Measurements from ENCODE around the gene CLEC12A. TPM values are rescaled to one million over a fixed set of nuclear protein-coding genes. Genes with fewer than 3 reads are reported as not detected.

Gene CLEC12A
- total and polyA plus RNA-seq, 2 of the 4 experiments (the other 2 are of a cell fraction) = not detected

DNA sequence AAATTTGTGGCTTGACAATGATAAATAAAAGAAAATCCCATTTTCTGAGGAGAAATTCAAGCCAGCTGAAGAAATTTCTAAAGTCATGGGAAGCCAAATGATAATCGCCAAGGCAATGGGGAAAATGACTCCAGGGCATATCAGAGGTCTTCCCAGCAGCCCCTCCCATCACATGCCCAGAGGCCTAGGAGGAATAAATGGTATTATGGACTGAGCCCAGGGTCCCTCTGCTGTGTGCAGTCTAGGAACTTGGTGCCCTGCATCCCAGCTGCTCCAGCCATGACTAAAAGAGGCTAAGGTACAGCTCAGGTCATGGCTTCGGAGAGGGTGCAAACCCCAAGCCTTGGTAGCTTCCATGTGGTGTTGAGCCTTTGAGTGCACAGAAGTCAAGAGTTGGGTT is 4.4 kb downstream of the CLEC12A start:
- Histone ChIP-seq H3K27me3 (ENCODE audit: control insufficient read depth, insufficient read depth, low read length) (peaks cover 3% of the 10 kb centered on the region; the same call in 1 of the 2 replicates), H3K18ac (ENCODE audit: low read depth, low read length) (no peak overlapping the region), H3K23ac (ENCODE audit: low read depth, low read length) (no peak overlapping the region), H2BK20ac (ENCODE audit: low read depth, low read length) (no peak overlapping the region), H3K14ac (replicated peaks; ENCODE audit: low read depth, low read length) (no peak overlapping the region), H2BK120ac (ENCODE audit: low read depth, low read length) (no peak overlapping the region), H2AK9ac (replicated peaks; ENCODE audit: low read depth, low read length, poor library complexity) (no peak overlapping the region), H2AK5ac (ENCODE audit: low read depth, low read length) (no peak overlapping the region), H3K56ac (ENCODE audit: extremely low read depth, insufficient read depth, low read length) (no peak overlapping the region), H3K4me2 (ENCODE audit: low read depth, low read length) (no peak overlapping the region), H4K5ac (ENCODE audit: low read depth, low read length) (no peak overlapping the region), H4K20me1 (ENCODE audit: insufficient read depth, low read length) (no peaks in the 10 kb centered on the region), H3K27ac (ENCODE audit: insufficient read depth, low read length) (no peak overlapping the region), H3K79me1 (ENCODE audit: low read depth in 1 of 2, low read length in 2 of 2) (no peaks in the 10 kb centered on the region), H4K91ac (ENCODE audit: insufficient read depth, low read depth, low read length) (no peak overlapping the region), H2AFZ (replicated peaks; ENCODE audit: low read length, poor library complexity) (no peak overlapping the region), H3K4ac (ENCODE audit: low read depth, low read length) (no peak overlapping the region), H4K8ac (ENCODE audit: low read depth in 2 of 2, low read length in 2 of 2) (no peak overlapping the region), H2BK5ac (ENCODE audit: low read depth, low read length, poor library complexity, severe bottlenecking) (no peak overlapping the region), H3K4me1 (ENCODE audit: control insufficient read depth, insufficient read depth, low read length) (no peaks in the 10 kb centered on the region), H3K9me3 (ENCODE audit: control insufficient read depth, insufficient read depth, low read length) (no peaks in the 10 kb centered on the region; the same call in 1 of the 2 replicates), H3K4me3 (ENCODE audit: insufficient read depth, low read depth, low read length) (no peak overlapping the region), H3K9me1 (ENCODE audit: insufficient read depth, low read length) (no peaks in the 10 kb centered on the region), H3K36me3 (ENCODE audit: control insufficient read depth, insufficient read depth, low read length) (no peaks in the 10 kb centered on the region), H2BK15ac (ENCODE audit: low read depth, low read length) (no peak overlapping the region), H3K9ac (ENCODE audit: low read depth, low read length) (no peak overlapping the region)
- ChIA-PET CTCF (no interaction called here), POLR2A (ENCODE audit: unreplicated experiment) (no interaction called here)
- in situ Hi-C loops (cut with MboI; ENCODE audit: low sequenced_read_pairs) = no loop called here
- ATAC-seq (ENCODE audit: low read depth) (no peak), DNase-seq (no peak)
- intact Hi-C loops (cut with micrococcal nuclease) = no loop called here
- dilution Hi-C loops (cut with HindIII; ENCODE audit: low sequenced_read_pairs, unreplicated experiment) = no loop called here
- no peak for TF ChIP-seq POLR2A (IDR thresholded peaks at IDR 0.05; ENCODE audit: low read depth, low read length)
- no peak for TF ChIP-seq CHD1 (IDR thresholded peaks at IDR 0.05; ENCODE audit: low read depth, low read length)
- no peak for TF ChIP-seq RFX5 (IDR thresholded peaks at IDR 0.05; ENCODE audit: low read depth, low read length)
- no peak for TF ChIP-seq MAFK (IDR thresholded peaks at IDR 0.05; ENCODE audit: low read depth, low read length)
- TF ChIP-seq MAZ (IDR thresholded peaks at IDR 0.05; ENCODE audit: borderline replicate concordance, low read depth, low read length) = no peak
- TF ChIP-seq, protein P1, sequence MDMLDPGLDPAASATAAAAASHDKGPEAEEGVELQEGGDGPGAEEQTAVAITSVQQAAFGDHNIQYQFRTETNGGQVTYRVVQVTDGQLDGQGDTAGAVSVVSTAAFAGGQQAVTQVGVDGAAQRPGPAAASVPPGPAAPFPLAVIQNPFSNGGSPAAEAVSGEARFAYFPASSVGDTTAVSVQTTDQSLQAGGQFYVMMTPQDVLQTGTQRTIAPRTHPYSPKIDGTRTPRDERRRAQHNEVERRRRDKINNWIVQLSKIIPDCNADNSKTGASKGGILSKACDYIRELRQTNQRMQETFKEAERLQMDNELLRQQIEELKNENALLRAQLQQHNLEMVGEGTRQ (IDR thresholded peaks at IDR 0.05; ENCODE audit: low read depth, low read length) = no peak
- no peak for TF ChIP-seq BHLHE40 (IDR thresholded peaks at IDR 0.05; ENCODE audit: low read depth, low read length)
- TF ChIP-seq, protein P2, sequence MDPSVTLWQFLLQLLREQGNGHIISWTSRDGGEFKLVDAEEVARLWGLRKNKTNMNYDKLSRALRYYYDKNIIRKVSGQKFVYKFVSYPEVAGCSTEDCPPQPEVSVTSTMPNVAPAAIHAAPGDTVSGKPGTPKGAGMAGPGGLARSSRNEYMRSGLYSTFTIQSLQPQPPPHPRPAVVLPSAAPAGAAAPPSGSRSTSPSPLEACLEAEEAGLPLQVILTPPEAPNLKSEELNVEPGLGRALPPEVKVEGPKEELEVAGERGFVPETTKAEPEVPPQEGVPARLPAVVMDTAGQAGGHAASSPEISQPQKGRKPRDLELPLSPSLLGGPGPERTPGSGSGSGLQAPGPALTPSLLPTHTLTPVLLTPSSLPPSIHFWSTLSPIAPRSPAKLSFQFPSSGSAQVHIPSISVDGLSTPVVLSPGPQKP (IDR thresholded peaks at IDR 0.05; ENCODE audit: borderline replicate concordance, low read depth, low read length) = no peak
- TF ChIP-seq FOS (IDR thresholded peaks at IDR 0.05; ENCODE audit: low read depth, low read length) = no peak
- TF ChIP-seq MXI1 (IDR thresholded peaks at IDR 0.05; ENCODE audit: borderline replicate concordance, low read depth, low read length) = no peak
- no peak for TF ChIP-seq RAD21 (IDR thresholded peaks at IDR 0.05; ENCODE audit: low read length)
- TF ChIP-seq, protein P3, sequence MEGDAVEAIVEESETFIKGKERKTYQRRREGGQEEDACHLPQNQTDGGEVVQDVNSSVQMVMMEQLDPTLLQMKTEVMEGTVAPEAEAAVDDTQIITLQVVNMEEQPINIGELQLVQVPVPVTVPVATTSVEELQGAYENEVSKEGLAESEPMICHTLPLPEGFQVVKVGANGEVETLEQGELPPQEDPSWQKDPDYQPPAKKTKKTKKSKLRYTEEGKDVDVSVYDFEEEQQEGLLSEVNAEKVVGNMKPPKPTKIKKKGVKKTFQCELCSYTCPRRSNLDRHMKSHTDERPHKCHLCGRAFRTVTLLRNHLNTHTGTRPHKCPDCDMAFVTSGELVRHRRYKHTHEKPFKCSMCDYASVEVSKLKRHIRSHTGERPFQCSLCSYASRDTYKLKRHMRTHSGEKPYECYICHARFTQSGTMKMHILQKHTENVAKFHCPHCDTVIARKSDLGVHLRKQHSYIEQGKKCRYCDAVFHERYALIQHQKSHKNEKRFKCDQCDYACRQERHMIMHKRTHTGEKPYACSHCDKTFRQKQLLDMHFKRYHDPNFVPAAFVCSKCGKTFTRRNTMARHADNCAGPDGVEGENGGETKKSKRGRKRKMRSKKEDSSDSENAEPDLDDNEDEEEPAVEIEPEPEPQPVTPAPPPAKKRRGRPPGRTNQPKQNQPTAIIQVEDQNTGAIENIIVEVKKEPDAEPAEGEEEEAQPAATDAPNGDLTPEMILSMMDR (conservative IDR thresholded peaks at IDR 0.05; ENCODE audit: low read depth, low read length) = no peak
- no peak for TF ChIP-seq RCOR1 (IDR thresholded peaks at IDR 0.05; ENCODE audit: insufficient replicate concordance, low read length)
- no peak for TF ChIP-seq CEBPB (IDR thresholded peaks at IDR 0.05; ENCODE audit: low read depth, low read length)
- BruUV-seq (replicated peaks) = no TSS peak
- 33% methylated on average over 1 of the region's 2 CpGs; no CpG with 5 or more reads in 1 of the 2 experiments for WGBS, 2 experiments (ENCODE audit: extremely low coverage in 2 of 2, insufficient read length in 1 of 2)

All from IMR-90 (cell line).